ENCODE data around the gene TSEN34. TPM values are rescaled to one million over a fixed set of nuclear protein-coding genes. Genes with fewer than 3 reads are reported as not detected.
"Not testable (repeated sequence)": the region's sequence is repeated elsewhere in the genome, so short reads cannot be mapped to it uniquely, and the experiment has no call there.

Gene TSEN34
- total RNA-seq, 2 experiments from 2014 or later, result 8.3 to 12.1 TPM

GRCh38 chr19:54208784-54209057 lies 17.6 kb downstream of the TSEN34 start:
- ChIA-PET POLR2A (interaction anchor here (1.0 to 5.3 kb wide), 4 partner anchors 10 to 72 kb away, joined by 3 to 32 read pairs (median 6); partner anchors contain the start of genes CNOT3, MBOAT7 and TSEN34), CTCF (interaction anchor here (1.3 kb wide), 1 partner anchor 19 kb away, joined by 5 read pairs; the partner anchor contains the start of gene MBOAT7)
- Mint-ChIP-seq H3K27ac (peak overlapping the region; percentile 65), H3K36me3 (ENCODE audit: low read depth) (peaks cover 56% of the 10 kb centered on the region), H3K4me3 (peak overlapping the region; percentile 51), H3K9me3 (ENCODE audit: low read depth) (no peaks in the 10 kb centered on the region), H3K4me1 (peaks cover 77% of the 10 kb centered on the region), H3K27me3 (no peaks in the 10 kb centered on the region)
- DNase-seq (peak; percentile 39), ATAC-seq (no peak)
- intact Hi-C loops (cut with DNase I, micrococcal nuclease), result loop anchor here in 1 of 2 experiments (2.0 kb wide), 1 partner anchor 18 kb away; the partner anchor contains the start of gene TSEN34

DNA sequence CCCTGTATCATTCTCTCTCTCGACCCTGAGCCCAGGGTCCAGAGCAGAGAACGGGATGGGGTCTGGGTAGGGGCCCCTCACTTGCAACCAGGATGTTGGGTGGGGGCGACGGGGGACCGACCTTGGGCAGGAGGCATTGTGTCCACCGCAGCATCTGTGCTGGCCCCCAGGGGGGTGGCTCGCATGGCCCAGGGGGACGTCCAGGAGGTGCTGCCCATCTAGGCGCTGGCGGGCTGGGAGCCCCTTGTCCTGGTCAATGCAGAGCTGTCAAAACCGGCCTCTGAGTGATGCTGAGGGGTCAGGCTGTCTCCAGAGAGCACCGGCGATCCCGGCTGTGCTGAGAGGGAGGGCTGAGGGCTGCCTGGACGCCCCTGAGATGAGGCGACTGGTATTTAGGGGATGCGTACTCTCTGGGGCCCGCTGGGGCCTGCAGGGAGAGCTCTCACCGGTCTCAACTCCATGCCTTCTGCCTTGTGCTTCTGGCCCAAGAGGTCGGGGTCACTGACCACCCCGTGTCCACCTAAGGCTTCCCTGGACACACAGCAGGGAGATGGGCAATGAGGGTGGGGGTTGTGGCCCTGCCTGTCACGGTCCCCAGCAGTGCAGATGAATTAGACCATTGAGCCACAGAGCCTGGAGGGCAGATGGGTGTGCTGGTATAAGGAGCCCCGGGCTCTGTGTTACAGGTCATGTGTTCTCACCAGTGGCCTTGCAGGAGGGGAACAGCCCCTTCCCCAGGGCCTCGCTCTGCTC lies 18.1 kb downstream of the TSEN34 start:
- ATAC-seq (no peak), DNase-seq (peak; percentile 27)
- H3K9me3 Mint-ChIP-seq (ENCODE audit: low read depth), result no peaks in the 10 kb centered on the region
- ChIA-PET CTCF (interaction anchor here (2.5 kb wide), 1 partner anchor 20 kb away, joined by 14 read pairs; the partner anchor contains the start of gene MBOAT7), POLR2A (interaction anchor here (1.5 to 5.3 kb wide), 3 partner anchors 10 to 72 kb away, joined by 3 to 32 read pairs (median 8); partner anchors contain the start of genes CNOT3, MBOAT7 and TSEN34)
- no peaks in the 10 kb centered on the region for H3K27me3 Mint-ChIP-seq
- H3K36me3 Mint-ChIP-seq (ENCODE audit: low read depth), result peaks cover 51% of the 10 kb centered on the region
- peaks cover 72% of the 10 kb centered on the region for H3K4me1 Mint-ChIP-seq
- H3K27ac Mint-ChIP-seq, result peak overlapping the region; percentile 65
- intact Hi-C loops (cut with DNase I, micrococcal nuclease), result loop anchor here in 1 of 2 experiments (2.0 kb wide), 1 partner anchor 18 kb away; the partner anchor contains the start of gene TSEN34
- H3K4me3 Mint-ChIP-seq, result no peak overlapping the region

GRCh38 chr19:54209811-54210494 lies 18.8 kb downstream of the TSEN34 start:
- Mint-ChIP-seq H3K27me3 (no peaks in the 10 kb centered on the region), H3K4me1 (peaks cover 64% of the 10 kb centered on the region), H3K36me3 (ENCODE audit: low read depth) (peaks cover 44% of the 10 kb centered on the region), H3K27ac (peak overlapping the region; percentile 59), H3K9me3 (ENCODE audit: low read depth) (no peaks in the 10 kb centered on the region), H3K4me3 (peak overlapping the region; percentile 4)
- ChIA-PET CTCF (interaction anchor here (1.1 to 2.5 kb wide), 3 partner anchors 15 to 56 kb away, joined by 4 to 14 read pairs (median 7); partner anchors contain the start of gene MBOAT7), POLR2A (interaction anchor here (1.2 to 5.3 kb wide), 4 partner anchors 9 to 73 kb away, joined by 3 to 32 read pairs (median 10); partner anchors contain the start of genes CNOT3, MBOAT7, RPS9 and TSEN34)
- DNase-seq, result peak; percentile 48
- intact Hi-C loops (cut with DNase I, micrococcal nuclease), result loop anchor here (1.0 to 5.0 kb wide), 5 partner anchors 9 to 48 kb away; partner anchors contain the start of genes RPS9 (in 1 of the 2) and TSEN34 (in 1 of the 2)
- no peak for ATAC-seq

GRCh38 chr19:54211235-54211634 lies 20.1 kb downstream of the TSEN34 start:
- CTCF ChIA-PET, result interaction anchor here (0.6 to 2.5 kb wide), 6 partner anchors 22 to 237 kb away, joined by 3 to 14 read pairs (median 3); partner anchors contain the start of gene MBOAT7
- ATAC-seq (no peak), DNase-seq (no peak)
- H3K36me3 Mint-ChIP-seq (ENCODE audit: low read depth), result peaks cover 33% of the 10 kb centered on the region
- H3K4me3 Mint-ChIP-seq, result no peak overlapping the region
- H3K27ac Mint-ChIP-seq, result peak overlapping the region; percentile 22
- POLR2A ChIA-PET, result interaction anchor here (0.6 to 1.6 kb wide), 5 partner anchors 9 to 811 kb away, joined by 3 to 13 read pairs (median 3); partner anchors contain the start of genes CNOT3, MBOAT7 and RPS9
- H3K27me3 Mint-ChIP-seq, result no peaks in the 10 kb centered on the region
- no peaks in the 10 kb centered on the region for H3K9me3 Mint-ChIP-seq (ENCODE audit: low read depth)
- H3K4me1 Mint-ChIP-seq, result peaks cover 52% of the 10 kb centered on the region
- intact Hi-C loops (cut with DNase I, micrococcal nuclease), result loop anchor here in 1 of 2 experiments (5.0 kb wide), 1 partner anchor 36 kb away; no protein-coding TSS in a partner anchor

DNA sequence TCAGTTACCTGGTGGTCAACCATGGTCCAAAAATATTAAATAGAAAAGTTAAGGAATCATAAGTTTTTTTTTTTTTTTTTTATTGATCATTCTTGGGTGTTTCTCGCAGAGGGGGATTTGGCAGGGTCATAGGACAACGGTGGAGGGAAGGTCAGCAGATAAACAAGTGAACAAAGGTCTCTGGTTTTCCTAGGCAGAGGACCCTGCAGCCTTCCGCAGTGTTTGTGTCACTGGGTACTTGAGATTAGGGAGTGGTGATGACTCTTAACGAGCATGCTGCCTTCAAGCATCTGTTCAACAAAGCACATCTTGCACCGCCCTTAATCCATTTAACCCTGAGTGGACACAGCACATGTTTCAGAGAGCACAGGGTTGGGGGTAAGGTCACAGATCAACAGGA lies 23.1 kb downstream of the TSEN34 start:
- H3K27me3 Mint-ChIP-seq; H3K36me3 Mint-ChIP-seq (ENCODE audit: low read depth); ATAC-seq; POLR2A ChIA-PET; CTCF ChIA-PET; H3K9me3 Mint-ChIP-seq (ENCODE audit: low read depth); H3K4me3 Mint-ChIP-seq; DNase-seq; H3K27ac Mint-ChIP-seq: not testable (repeated sequence)
- peaks cover 22% of the 10 kb centered on the region for H3K4me1 Mint-ChIP-seq
- intact Hi-C loops (cut with DNase I, micrococcal nuclease), result loop anchor here in 1 of 2 experiments (5.0 kb wide), 1 partner anchor 33 kb away; no protein-coding TSS in a partner anchor

DNA sequence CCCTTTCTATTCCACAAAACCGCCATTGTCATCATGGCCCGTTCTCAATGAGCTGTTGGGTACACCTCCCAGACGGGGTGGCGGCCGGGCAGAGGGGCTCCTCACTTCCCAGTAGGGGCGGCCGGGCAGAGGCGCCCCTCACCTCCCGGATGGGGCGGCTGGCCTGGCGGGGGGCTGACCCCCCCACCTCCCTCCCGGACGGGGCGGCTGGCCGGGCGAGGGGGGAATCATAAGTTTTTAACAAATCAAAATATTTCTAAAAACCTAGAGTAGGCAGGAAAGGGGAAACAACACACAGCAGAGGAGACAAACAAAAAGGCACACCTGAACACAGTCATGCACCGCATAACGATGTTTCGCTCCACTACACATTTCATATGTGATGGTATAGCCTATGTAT lies 23.6 kb downstream of the TSEN34 start:
- H3K27ac Mint-ChIP-seq; DNase-seq; POLR2A ChIA-PET; H3K4me3 Mint-ChIP-seq; CTCF ChIA-PET; H3K27me3 Mint-ChIP-seq; H3K36me3 Mint-ChIP-seq (ENCODE audit: low read depth); ATAC-seq; H3K9me3 Mint-ChIP-seq (ENCODE audit: low read depth): not testable (repeated sequence)
- intact Hi-C loops (cut with DNase I, micrococcal nuclease), result loop anchor here in 1 of 2 experiments (5.0 kb wide), 1 partner anchor 33 kb away; no protein-coding TSS in a partner anchor
- H3K4me1 Mint-ChIP-seq, result peaks cover 17% of the 10 kb centered on the region

- CTCF ChIA-PET, result interaction anchor here (0.7 kb wide), 1 partner anchor 50 kb away, joined by 3 read pairs; no protein-coding TSS in a partner anchor
Measured at GRCh38 chr19:54216869-54217268, 25.8 kb downstream of the TSEN34 start.

GRCh38 chr19:54217517-54218247 lies 26.6 kb downstream of the TSEN34 start:
- H3K4me1 Mint-ChIP-seq; ATAC-seq; DNase-seq; CTCF ChIA-PET; intact Hi-C loops (cut with DNase I, micrococcal nuclease); H3K27me3 Mint-ChIP-seq; H3K36me3 Mint-ChIP-seq (ENCODE audit: low read depth); H3K27ac Mint-ChIP-seq; H3K9me3 Mint-ChIP-seq (ENCODE audit: low read depth); H3K4me3 Mint-ChIP-seq; POLR2A ChIA-PET: not testable (repeated sequence)

More at GRCh38 chr19:54216869-54217268, 25.8 kb downstream of the TSEN34 start:
- Mint-ChIP-seq H3K4me1 (no peaks in the 10 kb centered on the region), H3K9me3 (ENCODE audit: low read depth) (no peaks in the 10 kb centered on the region), H3K27ac (no peak overlapping the region), H3K27me3 (peaks cover 2% of the 10 kb centered on the region), H3K36me3 (ENCODE audit: low read depth) (no peaks in the 10 kb centered on the region), H3K4me3 (no peak overlapping the region)
- intact Hi-C loops (cut with DNase I, micrococcal nuclease), result no loop called here
- DNase-seq (no peak), ATAC-seq (no peak)
- POLR2A ChIA-PET, result no interaction called here

DNA sequence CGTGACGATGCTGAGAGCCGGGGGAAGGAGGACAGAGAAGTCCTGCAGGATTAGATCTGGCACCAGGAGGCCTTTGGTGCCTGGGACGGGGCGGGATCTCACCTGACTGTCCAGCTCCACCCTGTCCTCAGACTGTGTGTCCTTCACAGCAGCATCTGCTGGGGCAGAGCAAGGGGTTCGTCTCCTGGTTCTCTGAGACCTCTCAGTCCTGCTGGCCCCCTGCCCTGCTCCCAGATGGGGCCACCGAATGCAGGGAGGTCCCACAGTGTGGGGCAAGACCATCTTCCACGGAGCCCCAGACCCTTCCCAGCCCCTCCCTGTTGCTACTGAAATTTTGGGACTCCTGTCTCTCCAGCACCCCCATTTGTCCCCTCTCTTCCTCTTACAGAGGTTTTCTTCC lies 27.2 kb downstream of the TSEN34 start:
- POLR2A ChIA-PET, result no interaction called here
- CTCF ChIA-PET, result no interaction called here
- no peak overlapping the region for H3K27ac Mint-ChIP-seq

GRCh38 chr19:54218960-54219661 lies 28.0 kb downstream of the TSEN34 start:
- H3K27me3 Mint-ChIP-seq, result peaks cover 8% of the 10 kb centered on the region
- ChIA-PET POLR2A (no interaction called here), CTCF (no interaction called here)
- H3K4me1 Mint-ChIP-seq, result no peaks in the 10 kb centered on the region
- no peak overlapping the region for H3K4me3 Mint-ChIP-seq
- H3K9me3 Mint-ChIP-seq (ENCODE audit: low read depth), result no peaks in the 10 kb centered on the region
- intact Hi-C loops (cut with DNase I, micrococcal nuclease), result no loop called here
- DNase-seq, result no peak
- no peak for ATAC-seq
- no peak overlapping the region for H3K27ac Mint-ChIP-seq
- H3K36me3 Mint-ChIP-seq (ENCODE audit: low read depth), result no peaks in the 10 kb centered on the region

More for the DNA sequence above, 27.2 kb downstream of the TSEN34 start:
- Mint-ChIP-seq H3K4me1 (no peaks in the 10 kb centered on the region), H3K27me3 (peaks cover 4% of the 10 kb centered on the region), H3K36me3 (ENCODE audit: low read depth) (no peaks in the 10 kb centered on the region), H3K9me3 (ENCODE audit: low read depth) (no peaks in the 10 kb centered on the region), H3K4me3 (no peak overlapping the region)
- intact Hi-C loops (cut with DNase I, micrococcal nuclease), result no loop called here
- ATAC-seq (no peak), DNase-seq (no peak)

Data from activated CD4-positive, alpha-beta T cell treated with anti-CD3 and anti-CD28 coated beads for 36 hours (primary cell).